ENCODE measurements around the gene SPDYE2B. TPM values are rescaled to one million over a fixed set of nuclear protein-coding genes. Genes with fewer than 3 reads are reported as not detected.
"Not testable (repeated sequence)": the region's sequence is repeated elsewhere in the genome, so short reads cannot be mapped to it uniquely, and the experiment has no call there.

SPDYE2B gene
- total RNA-seq: not detected

- DNase-seq: not testable (repeated sequence)
These were observed at the start of gene SPDYE2B for GRCh38 chr7:102649924-102650323. TSS of gene SPDYE2B (plus strand) at chr7:102650319. CDS start at chr7:102652349, 2,030 bp downstream.

- DNase-seq: not testable (repeated sequence)
These were observed 47.8 kb upstream of the SPDYE2B start for GRCh38 chr7:102602317-102602716.

- not testable (repeated sequence) for DNase-seq
These were observed 45.5 kb upstream of the SPDYE2B start for GRCh38 chr7:102604431-102605145.

- DNase-seq: not testable (repeated sequence)
These were observed 43.3 kb upstream of the SPDYE2B start for GRCh38 chr7:102606848-102607247.

- DNase-seq: not testable (repeated sequence)
These were observed 40.4 kb upstream of the SPDYE2B start for GRCh38 chr7:102609734-102610133.

GRCh38 chr7:102610441-102610840, 39.7 kb upstream of the SPDYE2B start:
- not testable (repeated sequence) for DNase-seq

- not testable (repeated sequence) for DNase-seq
These were observed 39.0 kb upstream of the SPDYE2B start for GRCh38 chr7:102611013-102611674.

GRCh38 chr7:102611675-102612325, 38.3 kb upstream of the SPDYE2B start:
- DNase-seq: not testable (repeated sequence)

GRCh38 chr7:102613575-102614345, 36.4 kb upstream of the SPDYE2B start:
- not testable (repeated sequence) for DNase-seq

GRCh38 chr7:102614346-102614697, 35.8 kb upstream of the SPDYE2B start:
- DNase-seq: not testable (repeated sequence)

GRCh38 chr7:102614873-102615272, 35.2 kb upstream of the SPDYE2B start:
- not testable (repeated sequence) for DNase-seq

- not testable (repeated sequence) for DNase-seq
These were observed 34.2 kb upstream of the SPDYE2B start for GRCh38 chr7:102615930-102616329.

- not testable (repeated sequence) for DNase-seq
These were observed 33.5 kb upstream of the SPDYE2B start, which contains the start of gene RASA4 for GRCh38 chr7:102616507-102617125. TSS of gene RASA4 (minus strand) at chr7:102616756. CDS start at chr7:102616689, 67 bp downstream.

GRCh38 chr7:102618122-102618521, 32.0 kb upstream of the SPDYE2B start:
- DNase-seq: not testable (repeated sequence)

GRCh38 chr7:102627271-102627904, 22.7 kb upstream of the SPDYE2B start:
- not testable (repeated sequence) for DNase-seq

GRCh38 chr7:102630622-102631021, 19.5 kb upstream of the SPDYE2B start:
- DNase-seq: not testable (repeated sequence)

GRCh38 chr7:102634299-102634698, 15.8 kb upstream of the SPDYE2B start:
- not testable (repeated sequence) for DNase-seq

- DNase-seq: not testable (repeated sequence)
These were observed 14.8 kb upstream of the SPDYE2B start for GRCh38 chr7:102635354-102635753.

GRCh38 chr7:102636956-102637355, 13.2 kb upstream of the SPDYE2B start:
- DNase-seq: not testable (repeated sequence)

- DNase-seq: not testable (repeated sequence)
These were observed 11.3 kb upstream of the SPDYE2B start for GRCh38 chr7:102638848-102639247.

- not testable (repeated sequence) for DNase-seq
These were observed 7.4 kb upstream of the SPDYE2B start, which contains the start of gene UPK3BL1 for GRCh38 chr7:102642691-102643090. TSS of gene UPK3BL1 (minus strand) at chr7:102642791. CDS start at chr7:102642741, 50 bp downstream.
